ENCODE data around the gene COX4I2. TPM values are rescaled to one million over a fixed set of nuclear protein-coding genes. Genes with fewer than 3 reads are reported as not detected.
"Not testable (repeated sequence)": the region's sequence is repeated elsewhere in the genome, so short reads cannot be mapped to it uniquely, and the experiment has no call there.

The COX4I2 gene
- total RNA-seq, result 6.3 TPM

DNA sequence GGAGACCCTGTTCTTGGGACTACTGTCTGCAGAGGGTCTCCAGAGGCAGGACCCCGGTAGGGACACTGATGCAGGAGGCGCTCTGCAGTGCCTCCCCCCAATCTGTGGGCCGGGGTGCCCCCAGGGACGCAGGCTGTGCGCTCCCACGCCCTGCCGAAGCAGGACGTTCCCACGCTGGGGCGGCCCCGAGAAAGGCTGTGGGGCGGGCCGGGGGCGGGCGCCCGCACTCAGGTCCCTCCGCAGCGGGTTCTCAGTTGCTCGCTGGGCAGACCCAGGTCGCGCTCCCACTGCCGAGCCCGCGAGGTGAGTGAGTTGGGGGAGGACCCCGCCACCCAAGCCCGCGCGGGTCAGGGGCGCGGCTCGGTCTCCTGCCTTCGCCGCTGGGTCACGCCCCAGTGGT, at the start of gene COX4I2:
Gene COX4I2 (plus strand): TSS at position 253 of the 400 bp plus-strand sequence. CDS start 1,106 bp downstream, outside the sequence.
- DNase-seq, result no peak

DNA sequence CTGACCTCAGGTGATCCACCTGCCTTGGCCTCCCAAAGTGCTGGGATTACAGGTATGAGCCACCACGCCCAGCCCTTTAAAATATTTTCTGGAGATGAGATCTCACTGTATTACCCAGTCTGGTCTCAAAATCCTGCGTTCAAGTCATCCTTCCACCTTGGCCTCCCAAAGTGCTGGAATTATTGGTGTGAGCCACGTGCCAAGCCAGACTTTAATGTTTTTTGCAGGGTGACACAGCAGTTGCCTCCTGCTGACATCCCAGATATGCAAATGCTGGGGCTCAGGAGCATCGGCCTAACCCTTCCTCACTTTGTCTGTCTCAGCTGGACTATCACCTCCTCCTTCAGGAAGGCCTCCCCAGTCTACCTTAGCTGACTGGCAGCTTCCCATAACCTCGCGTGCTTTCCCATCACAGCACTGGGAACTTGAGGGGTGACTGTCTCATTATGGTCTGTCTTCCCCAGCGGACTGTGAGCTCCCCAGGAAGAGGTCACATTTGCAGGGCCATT, 46.9 kb upstream of the COX4I2 start:
- DNase-seq, result no peak

DNA sequence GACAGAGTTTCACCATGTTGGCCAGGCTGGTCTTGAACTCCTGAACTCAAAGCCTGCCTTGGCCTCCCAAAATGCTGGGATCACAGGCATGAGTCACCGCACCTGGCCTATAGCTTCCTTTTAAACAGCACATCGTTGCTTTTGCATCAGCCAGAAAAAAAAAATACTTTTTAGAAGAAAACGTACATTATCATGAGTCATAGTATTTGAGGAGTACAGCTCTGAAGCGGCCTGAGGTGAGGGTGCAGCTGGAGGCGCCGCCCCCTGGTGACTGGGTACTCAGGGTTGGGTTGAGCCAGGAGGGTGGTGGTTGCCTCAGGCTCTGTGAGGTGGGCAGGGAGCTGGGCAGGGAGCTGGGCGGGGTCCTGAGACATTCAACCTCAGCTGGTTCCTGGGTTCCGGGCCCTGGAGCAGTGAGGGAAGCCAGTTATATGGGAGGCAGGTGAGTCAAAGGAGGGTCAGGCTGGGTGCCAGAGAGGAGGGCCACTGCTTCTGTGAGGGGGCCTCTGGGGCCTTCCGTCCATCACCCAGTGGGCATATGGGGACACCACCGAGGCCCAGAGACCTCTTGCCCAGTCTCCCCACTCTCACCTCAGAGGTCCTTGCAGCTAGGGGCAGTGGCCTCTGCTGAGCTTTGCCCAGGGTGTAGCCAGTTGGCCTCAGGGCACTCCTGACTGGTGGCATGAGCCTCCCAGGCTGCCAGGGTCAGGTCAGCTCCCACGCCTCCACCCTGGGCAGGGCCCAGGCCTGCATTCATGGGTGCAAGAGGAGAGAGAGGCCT, 44.3 kb upstream of the COX4I2 start:
- peak; percentile 48 for DNase-seq

DNA sequence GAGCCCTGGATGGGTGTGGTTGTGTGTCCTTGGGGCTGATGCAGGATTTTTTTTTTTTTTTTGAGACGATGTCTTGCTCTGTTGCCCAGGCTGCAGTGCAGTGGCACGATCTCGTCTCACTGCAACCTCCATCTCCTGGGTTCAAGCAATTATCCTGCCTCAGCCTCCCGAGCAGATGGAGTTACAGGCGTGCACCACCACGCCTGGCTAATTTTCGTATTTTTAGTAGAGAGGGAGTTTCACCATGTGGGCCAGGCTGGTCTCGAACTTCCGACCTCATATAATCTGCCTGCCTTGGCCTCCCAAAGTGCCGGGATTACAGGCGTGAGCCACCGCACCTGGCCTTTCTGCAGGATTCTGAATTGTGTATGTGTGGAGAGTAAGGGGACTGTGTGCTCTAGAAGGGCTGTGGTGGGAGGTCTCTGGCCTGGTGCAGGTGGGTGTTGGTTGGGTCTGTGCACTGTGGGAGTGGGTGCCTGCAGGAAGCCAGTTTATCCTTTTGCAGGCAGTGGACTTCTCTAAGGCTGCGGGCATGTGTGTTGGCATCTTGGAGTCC, 43.6 kb upstream of the COX4I2 start:
- no peak for DNase-seq

DNA sequence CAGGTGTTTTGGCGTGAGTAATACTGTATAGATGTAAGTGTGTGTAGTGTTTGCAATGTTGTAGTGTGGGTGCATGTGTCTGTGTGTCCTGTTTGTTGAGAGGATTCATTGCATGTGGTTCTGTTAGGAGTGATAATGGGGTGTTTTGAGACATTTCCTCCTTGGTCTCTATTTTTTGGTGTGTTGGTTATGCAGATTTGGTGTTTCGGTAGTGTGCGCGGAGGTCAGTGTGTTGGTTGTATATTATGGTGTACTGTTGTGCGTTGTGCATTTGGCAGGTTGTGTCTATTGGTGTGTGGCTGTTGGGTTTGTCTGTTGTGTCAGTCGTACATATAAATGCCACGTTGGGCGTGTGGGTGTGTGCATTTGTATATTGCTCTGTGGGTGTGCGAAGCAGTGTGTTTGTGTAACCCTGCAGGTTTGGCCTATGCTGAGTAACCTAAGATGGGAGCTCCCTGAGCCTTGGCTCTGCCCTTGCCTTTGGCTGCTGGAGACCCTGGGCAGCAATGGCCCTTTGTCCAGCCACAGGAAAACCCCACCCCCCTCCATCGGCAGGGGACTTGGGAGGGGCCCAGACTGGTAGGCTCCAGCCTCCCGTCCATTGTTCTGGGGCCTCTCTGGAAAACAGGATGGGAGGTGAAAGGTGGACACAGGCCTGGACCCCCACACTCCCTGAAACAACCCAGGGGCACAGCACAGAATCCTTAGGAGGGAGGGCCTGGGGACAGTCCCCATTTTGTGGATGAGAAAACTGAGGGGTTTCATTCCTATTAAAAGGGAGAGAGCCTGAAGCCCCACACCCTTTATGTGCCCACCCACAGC, 42.9 kb upstream of the COX4I2 start:
- DNase-seq, result no peak

DNA sequence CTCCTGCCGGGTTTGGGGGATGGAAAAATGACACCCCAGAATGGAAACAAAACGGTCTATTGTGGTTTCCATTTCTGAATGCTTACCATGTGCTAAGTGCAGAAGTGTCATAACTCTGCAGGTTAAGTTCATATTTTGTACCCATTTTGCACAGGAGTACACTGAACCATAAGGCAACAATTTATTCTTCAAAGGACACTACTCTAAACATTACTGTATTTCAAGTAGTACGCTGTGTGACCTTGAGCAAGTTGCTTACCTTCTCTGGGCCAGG, 42.4 kb upstream of the COX4I2 start:
- DNase-seq, result no peak

DNA sequence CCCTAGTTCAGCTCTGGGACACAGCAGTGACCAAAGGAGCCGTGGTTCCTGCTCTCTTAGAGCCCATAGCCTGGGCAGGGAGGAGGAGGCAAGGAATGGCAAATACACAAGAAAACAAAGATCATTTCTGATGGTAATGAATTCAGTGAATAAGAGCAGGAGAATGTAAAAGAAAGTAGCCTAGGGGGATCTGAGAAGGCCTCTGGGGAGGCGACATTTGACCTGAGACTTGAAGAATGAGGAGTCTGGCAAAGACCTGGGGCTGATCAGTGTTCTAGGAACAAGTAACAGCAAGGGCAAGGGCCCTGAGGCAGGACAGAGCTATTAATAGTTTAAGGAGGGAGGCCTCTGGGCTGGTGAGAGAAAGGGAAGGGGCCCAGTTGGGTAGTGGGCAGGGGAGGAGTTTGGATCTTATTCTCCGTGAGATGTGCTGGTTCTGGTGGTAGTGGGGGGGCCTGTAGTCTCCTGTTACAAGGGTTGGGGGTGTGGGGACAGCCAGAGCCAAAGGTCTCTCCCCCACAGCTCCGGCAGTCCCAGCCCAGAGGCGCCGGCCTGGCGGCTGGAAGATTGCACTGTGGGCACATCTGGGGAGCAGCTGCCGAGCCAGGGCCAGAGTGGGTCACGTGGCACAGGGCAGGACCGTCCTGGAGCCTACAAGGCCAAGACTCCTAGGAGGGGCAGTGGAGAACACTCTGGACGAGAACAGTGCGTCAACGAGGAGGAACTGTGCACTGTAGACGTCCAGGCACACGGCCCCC, 41.9 kb upstream of the COX4I2 start:
- DNase-seq, result peak; percentile 84

DNA sequence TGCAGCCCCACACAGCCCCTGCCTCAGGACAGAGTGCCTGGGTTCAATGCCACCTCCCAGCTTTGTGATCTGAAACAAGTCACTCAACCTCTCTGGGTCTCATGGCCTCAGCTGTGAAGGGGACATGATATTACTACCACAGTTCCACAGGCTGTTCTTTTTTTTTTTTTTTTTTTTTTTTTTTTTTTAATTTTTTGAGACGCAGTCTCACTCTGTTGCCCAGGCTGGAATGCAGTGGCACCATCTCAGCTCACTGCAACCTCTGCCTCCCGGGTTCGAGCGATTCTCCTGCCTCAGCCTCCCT, 41.3 kb upstream of the COX4I2 start:
- DNase-seq, result not testable (repeated sequence)

DNA sequence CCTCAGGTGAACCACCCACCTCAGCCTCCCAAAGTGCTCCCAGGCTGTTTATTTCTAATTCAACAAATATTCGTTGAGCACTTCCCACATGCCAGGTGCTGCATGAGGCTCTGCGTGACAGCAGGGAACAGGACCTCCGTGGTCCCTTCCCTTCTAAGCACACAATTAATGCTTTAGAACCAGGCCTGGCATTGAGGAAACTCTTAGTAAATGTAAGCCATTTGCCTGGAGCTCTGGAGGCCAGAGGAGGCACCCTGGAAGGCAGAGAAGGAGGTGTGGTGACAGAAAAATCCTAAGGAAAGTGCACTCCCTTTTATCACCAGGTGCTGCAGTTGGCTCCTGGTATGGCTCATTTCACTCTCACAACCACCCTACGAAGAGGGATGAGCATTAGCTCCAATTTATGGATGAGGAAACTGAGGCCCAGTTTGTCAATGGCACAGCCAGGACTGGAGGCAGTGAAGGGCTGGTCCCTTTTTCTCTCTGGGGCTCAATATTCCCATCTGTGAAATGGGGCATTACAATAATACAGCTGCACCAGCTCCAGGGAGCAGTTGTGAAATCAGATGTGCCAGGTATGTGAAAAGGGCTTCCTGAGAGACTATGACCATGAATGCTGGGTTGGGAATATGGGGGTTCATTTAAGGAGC, 40.8 kb upstream of the COX4I2 start:
- DNase-seq, result no peak

DNA sequence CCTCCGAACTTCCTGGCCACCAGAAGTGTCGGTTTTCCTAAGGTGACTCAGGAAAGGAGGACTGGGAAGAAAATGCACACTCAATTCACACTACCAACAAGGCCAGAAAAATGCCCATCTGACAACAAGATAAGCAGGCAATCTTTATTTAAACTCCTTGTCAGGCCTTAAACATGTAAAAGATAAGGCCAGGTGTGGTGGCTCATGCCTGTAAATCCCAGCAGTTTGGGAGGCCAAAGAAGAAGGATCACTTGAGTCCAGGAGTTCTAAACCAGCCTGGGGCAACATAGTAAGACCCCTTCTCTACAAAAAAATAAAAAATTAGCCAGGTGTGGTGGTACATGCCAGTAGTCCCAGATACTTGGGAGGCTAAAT, 40.2 kb upstream of the COX4I2 start:
- no peak for DNase-seq

DNA sequence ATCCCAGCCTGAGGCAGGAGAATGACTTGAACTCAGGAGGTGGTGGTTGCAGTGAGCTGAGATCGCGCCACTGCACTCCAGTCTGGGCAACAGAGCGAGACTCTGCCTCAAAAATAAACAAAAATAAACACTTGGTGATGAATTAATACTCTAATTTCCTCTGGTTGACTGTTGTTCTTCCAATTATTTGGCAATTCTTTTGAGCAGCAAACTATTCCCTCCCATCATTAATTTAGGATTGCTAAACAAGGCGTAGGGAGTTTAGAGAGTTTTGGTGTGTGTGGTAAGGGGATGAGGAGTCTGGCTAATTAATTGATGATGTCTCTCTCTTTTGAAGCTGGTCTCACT, 35.3 kb upstream of the COX4I2 start:
- DNase-seq, result no peak

DNA sequence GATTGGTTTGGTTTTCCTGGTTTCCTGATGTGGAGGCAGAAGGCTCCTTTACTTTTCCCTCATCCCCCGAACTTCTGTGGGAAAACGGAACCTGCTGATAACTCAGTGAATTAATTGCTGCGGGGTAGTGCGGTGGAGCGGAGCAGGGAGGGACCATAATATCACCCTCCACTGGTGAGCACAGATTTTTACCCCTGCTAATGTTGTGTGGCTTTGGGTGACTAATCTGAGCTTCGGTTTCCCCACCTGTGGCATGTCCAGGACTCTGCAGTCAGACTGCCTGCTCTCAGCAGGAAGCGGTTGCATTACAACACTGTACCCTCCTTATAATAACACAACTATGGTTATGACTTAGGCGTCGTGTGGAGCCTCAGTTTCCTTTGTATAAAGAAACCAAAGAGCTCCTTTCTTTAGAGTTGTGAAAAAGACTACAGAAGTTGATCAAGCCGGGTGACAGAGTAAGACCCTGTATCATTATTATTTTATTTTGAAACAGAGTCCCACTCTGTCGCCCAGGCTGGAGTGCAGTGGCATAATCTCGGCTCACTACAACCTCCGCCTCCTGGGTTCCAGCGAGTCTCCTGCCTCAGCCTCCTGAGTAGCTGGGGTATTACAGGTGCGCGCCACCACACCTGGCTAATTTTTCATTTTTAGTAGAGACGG, 34.8 kb upstream of the COX4I2 start:
- no peak for DNase-seq

DNA sequence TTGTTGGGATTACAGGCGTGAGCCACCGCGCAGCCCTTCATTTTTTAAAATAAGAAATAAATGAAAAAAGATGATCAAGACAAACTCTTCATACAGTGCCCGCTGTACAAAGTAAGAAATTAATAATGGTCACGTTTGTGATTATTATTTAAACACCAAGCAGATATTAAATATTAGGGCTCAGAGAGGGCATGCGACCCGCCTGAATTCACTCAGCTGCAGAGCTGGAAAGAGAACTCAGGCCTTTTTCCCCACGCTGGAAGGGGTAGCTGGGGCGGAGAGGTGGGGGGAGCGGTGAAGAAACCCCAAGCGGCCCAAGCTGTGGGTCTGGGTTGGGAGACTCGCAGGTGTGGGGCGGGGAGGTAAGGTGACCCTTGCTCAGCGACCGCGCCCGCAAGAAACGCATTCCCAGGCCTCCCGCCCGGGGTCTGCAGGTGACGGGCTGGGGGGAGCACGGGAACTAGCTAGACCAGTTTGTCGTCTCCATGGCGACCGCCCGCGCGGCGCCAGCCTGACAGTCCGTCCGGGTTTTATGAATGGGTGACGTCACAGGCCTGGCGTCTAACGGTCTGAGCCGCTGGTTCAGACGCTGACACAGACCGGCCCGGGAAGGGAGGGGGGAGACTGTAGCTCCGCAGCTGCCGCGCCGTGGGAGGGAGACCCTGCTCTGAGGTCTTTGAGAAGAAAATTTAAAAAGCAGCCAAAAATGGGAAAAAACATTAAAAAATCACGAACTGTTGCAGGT, 33.7 kb upstream of the COX4I2 start:
- DNase-seq, result peak; percentile 99

DNA sequence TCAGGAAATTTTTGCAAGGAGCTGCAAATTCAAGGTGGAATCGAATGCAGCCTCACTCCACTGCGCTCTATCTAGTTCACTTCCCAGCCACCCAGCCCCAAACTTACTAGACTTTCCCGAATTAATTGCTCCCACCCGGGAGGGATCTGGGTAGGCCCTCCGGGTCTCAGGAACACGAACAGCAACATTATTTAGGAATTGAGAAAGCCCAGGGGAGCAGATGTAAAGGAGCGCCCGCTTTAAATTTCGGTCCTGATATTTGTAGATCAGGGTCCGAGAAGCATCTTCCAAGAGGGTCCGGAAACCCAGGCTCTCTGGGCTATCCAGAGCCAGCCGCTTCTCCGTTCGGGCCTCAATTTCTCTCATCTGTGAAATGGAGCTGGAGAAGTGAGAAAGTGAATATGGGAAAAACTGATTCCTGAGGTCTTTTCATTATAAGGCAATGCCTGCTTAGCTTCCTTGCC, 33.1 kb upstream of the COX4I2 start:
- DNase-seq, result no peak

DNA sequence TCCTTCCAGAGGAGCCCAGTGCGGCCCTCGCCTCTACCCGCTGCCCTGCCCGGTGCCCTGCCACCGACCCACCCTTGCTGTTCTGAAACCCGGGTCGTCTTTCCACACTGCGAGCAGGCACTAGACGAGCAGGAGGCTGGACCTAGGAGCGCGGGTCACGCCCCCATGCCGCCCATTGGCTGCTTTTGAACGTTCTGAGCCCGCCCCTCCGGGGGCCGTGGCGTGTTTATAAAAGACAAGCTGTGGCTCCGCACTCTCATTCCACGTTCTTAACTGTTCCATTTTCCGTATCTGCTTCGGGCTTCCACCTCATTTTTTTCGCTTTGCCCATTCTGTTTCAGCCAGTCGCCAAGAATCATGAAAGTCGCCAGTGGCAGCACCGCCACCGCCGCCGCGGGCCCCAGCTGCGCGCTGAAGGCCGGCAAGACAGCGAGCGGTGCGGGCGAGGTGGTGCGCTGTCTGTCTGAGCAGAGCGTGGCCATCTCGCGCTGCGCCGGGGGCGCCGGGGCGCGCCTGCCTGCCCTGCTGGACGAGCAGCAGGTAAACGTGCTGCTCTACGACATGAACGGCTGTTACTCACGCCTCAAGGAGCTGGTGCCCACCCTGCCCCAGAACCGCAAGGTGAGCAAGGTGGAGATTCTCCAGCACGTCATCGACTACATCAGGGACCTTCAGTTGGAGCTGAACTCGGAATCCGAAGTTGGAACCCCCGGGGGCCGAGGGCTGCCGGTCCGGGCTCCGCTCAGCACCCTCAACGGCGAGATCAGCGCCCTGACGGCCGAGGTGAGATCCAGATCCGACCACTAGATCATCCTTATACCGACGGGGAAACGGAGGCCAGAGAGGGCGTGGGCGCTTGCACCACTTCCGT, 32.4 kb upstream of the COX4I2 start, which contains the start of gene ID1:
Gene ID1 (plus strand): TSS at position 259 of the 871 bp plus-strand sequence. CDS start 99 bp downstream, at position 358.
- DNase-seq, result peak; percentile 99

DNA sequence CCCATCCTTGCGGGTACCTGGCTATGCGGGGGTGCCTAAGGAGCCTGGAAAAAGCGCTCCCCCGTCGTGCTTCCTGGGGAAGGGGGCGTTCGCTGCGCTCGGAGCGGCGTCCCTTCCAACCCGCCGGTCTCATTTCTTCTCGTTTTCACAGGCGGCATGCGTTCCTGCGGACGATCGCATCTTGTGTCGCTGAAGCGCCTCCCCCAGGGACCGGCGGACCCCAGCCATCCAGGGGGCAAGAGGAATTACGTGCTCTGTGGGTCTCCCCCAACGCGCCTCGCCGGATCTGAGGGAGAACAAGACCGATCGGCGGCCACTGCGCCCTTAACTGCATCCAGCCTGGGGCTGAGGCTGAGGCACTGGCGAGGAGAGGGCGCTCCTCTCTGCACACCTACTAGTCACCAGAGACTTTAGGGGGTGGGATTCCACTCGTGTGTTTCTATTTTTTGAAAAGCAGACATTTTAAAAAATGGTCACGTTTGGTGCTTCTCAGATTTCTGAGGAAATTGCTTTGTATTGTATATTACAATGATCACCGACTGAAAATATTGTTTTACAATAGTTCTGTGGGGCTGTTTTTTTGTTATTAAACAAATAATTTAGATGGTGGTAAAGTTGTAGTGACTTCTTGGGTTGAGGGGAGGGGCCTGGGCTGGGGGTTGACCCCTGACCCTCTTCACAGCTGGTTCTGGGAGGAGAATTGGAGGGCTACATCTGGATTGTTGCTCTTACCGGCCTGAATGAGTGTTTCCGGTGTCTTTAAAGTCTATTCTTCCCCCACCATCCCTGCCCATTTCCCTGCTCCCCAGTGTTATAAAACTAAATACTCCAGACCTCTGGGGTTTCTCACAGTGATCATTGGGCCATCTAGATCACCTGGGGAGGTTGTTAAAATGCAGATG, 31.6 kb upstream of the COX4I2 start:
- DNase-seq, result peak; percentile 53

DNA sequence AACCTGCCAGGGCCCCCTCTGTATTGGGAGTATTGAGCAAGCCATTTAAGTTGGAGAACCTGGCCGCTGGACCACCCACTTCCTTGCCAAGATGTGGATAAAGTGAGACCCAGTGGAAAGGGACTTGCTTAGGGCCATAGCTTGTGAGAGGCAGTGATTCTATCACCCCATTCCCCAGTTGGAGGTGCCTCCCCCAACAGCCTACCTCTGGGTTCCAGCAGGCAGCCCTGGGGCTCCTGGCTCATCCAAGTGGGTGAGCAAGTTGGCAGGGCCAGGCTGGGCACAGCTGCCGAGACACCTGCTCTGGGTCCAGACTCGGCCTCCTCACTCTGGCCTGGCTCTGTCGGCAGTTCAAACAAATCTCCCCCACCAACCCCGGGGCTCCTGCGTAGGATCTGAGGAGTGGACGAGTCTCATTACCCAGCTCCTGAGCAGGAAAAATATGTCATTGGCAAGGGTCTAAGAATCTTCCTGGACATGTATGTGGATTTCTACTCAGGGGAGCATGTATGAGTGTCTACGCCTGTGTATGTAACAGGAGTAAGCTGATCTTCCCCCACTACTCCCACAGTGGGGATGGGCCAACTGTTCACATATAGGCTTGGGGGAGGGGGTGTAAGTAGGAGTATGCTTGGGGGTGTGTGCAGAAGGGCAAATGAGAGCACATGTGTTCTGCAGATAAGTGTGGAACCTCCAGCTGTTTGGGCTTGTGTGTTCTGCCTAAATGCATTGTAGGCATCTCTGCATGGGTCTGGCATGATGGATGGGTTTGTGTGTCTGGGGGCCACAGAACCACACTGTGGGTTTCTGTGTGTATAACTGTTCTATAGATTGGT, 30.7 kb upstream of the COX4I2 start:
- DNase-seq, result peak; percentile 89
